ENCODE data around the gene MAPK12.
A peak's percentile ranks its signal among the peaks of the same experiment; 100 is the strongest.

Gene MAPK12

DNA sequence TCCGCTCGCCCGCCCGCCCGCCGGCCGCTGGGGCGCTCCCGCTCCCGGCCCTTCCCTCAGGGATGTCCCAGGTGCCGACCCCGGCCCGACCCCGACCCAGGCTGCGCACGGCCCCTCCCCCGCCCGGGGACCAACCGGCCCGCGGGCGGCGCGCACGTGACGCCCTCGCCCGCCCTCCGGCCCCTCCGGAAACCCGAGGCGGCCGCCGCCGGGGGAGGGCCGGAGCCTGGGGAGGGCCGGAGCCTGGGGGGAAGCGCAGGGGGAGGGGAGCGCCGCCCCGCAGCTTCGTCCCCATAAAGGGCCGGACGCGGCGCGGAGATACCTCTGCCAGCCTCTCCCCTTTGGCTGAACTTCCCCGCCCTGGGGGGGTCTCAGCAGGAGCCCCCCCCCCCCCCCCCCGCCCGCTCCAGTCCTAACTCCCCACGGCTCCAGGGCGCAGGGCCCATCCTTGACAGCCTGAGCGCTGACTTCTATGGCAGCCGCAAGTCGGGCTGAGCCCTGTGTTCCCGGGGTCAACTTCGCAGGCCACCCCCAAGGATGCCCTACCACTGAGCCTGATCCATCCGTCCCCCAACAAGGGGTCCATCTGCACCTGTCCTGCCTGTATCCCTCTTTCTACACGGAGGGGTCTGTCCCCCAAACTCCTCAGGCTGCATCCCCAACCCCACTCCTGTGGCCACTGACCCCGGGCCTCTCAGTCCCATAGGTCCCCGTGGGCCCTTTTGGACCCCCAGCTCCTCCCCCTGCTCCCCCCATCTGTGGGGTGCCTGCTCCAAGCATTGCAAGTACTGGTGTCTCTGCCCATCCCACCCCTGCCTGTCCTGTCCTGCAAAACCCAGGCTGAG is at the start of gene MAPK12:
Gene MAPK12, minus strand, starts transcription at position 69 of the 845 bp plus-strand sequence. CDS start 174 bp downstream, outside the sequence.
- peak; percentile 93 for DNase-seq (ENCODE audit: low spot score)
- in situ Hi-C loops (cut with MboI; ENCODE audit: low pct_unique_long_range_greater_than_20kb, low sequenced_read_pairs, unreplicated experiment): no loop called here
- TF ChIP-seq, protein P1, sequence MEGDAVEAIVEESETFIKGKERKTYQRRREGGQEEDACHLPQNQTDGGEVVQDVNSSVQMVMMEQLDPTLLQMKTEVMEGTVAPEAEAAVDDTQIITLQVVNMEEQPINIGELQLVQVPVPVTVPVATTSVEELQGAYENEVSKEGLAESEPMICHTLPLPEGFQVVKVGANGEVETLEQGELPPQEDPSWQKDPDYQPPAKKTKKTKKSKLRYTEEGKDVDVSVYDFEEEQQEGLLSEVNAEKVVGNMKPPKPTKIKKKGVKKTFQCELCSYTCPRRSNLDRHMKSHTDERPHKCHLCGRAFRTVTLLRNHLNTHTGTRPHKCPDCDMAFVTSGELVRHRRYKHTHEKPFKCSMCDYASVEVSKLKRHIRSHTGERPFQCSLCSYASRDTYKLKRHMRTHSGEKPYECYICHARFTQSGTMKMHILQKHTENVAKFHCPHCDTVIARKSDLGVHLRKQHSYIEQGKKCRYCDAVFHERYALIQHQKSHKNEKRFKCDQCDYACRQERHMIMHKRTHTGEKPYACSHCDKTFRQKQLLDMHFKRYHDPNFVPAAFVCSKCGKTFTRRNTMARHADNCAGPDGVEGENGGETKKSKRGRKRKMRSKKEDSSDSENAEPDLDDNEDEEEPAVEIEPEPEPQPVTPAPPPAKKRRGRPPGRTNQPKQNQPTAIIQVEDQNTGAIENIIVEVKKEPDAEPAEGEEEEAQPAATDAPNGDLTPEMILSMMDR (IDR thresholded peaks at IDR 0.05; ENCODE audit: extremely low read depth, insufficient read depth, missing control alignments): no peak

DNA sequence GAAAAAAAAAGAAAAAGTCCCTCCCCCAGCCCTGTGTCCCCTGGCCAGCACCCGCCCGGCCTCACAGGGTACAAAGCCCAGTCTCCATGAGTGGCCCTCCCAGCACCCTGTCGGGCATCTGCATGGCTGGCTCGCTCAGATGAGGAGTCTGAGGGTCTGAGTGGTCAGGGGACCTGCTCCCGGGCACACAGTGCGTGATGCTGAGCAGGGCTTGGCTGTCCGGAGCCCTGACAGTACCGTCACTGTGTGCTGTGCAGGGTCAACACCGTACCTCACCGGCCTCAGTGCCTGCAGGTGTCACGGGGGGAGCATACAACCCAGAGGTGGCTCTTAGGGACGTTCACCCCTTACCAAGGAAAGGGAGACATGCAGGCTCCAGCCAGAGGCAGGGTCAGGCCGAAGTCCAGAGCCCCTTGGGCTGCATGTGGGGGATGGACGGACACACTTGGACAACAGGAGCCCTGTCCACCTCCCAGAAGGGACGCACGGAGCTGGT is 49.5 kb upstream of the MAPK12 start:
- TF ChIP-seq, protein P1 (IDR thresholded peaks at IDR 0.05; ENCODE audit: extremely low read depth, insufficient read depth, missing control alignments): no peak
- in situ Hi-C loops (cut with MboI; ENCODE audit: low pct_unique_long_range_greater_than_20kb, low sequenced_read_pairs, unreplicated experiment): no loop called here
- DNase-seq (ENCODE audit: low spot score): no peak

DNA sequence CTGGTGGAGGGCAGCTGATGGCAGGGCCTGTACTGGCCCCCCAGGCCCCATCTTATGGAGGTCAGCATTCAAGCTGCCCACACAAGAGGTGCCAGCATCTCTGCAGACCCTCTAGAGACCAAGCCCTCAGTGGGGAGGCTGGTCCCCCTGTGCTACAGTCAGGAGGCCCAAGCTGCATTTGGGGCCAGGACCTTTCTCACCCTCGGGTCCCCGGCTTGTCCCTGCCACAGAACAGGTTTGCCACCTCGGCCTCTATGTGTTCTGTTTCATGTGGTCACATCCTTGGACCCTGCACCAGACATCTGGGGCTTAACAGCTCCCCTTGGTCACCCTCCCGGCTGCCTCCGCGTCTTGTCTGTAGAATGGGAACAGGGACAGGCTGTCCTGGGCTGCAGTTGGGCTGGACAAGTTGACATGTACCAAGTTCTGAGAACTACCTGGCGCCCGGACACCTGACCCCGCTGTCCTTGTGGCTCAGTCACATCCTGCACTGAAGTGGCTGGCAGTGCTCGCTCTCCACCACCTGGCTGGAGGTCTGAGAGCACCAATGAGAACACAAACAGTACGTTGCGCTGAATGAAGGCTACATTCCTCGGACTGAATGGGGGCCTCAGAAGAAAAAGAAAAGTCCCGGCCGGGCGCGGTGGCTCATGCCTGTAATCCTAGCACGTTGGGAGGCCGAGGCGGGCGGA is 48.7 kb upstream of the MAPK12 start:
- no peak for DNase-seq (ENCODE audit: low spot score)
- in situ Hi-C loops (cut with MboI; ENCODE audit: low pct_unique_long_range_greater_than_20kb, low sequenced_read_pairs, unreplicated experiment): no loop called here
- TF ChIP-seq, protein P1 (IDR thresholded peaks at IDR 0.05; ENCODE audit: extremely low read depth, insufficient read depth, missing control alignments): no peak

DNA sequence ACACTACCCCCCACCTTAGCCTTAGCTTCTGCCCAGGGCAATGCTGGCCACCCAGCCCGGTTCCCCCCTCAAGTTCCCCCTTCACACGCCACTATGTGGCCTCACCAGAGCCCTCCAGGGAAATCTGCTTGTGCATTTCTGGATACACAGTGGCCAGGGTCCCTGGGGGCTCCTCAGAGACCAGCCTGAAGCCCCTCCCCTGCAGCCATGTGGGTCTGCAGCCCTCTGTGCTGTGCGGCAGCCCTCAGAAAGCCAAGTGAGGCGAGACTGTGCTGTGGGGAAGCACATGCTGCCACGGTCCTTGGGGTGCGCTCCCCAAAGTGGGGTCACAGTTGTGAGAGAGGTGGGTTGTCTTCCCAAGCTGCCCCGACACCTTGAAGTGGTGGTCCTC is 48.1 kb upstream of the MAPK12 start:
- TF ChIP-seq, protein P1 (IDR thresholded peaks at IDR 0.05; ENCODE audit: extremely low read depth, insufficient read depth, missing control alignments): no peak
- no peak for DNase-seq (ENCODE audit: low spot score)
- in situ Hi-C loops (cut with MboI; ENCODE audit: low pct_unique_long_range_greater_than_20kb, low sequenced_read_pairs, unreplicated experiment): no loop called here

DNA sequence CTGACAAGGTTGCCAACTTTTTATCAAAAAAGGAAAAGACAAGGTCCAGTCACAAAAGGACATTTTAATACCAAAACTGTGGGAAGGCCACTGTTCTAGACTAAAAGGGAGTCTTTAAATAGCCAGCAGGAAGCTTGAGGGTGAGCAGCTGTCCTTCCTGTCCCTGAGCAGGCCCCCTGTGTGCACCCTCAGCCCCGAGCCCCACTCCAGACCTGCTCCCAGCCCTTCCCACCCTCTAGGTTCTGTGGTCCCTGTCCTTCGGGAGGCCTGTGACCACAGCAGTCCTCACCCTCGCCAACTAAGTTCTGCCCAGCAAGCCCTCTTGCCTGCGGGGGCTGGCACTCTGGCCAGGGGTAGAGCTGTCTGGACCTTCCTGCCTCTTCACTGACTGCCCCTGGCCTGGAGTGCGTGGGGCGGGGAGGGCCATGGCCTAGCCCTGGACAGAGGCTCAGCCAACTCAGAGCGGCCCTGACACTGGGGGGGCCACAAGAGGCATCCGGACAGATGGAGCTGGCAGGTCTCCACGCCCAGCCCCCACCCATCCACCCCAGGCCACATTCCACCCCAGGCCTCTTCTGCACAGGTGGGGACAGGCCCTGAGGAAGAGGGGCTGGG is 47.6 kb upstream of the MAPK12 start:
- in situ Hi-C loops (cut with MboI; ENCODE audit: low pct_unique_long_range_greater_than_20kb, low sequenced_read_pairs, unreplicated experiment): no loop called here
- TF ChIP-seq, protein P1 (IDR thresholded peaks at IDR 0.05; ENCODE audit: extremely low read depth, insufficient read depth, missing control alignments): no peak
- DNase-seq (ENCODE audit: low spot score): no peak

DNA sequence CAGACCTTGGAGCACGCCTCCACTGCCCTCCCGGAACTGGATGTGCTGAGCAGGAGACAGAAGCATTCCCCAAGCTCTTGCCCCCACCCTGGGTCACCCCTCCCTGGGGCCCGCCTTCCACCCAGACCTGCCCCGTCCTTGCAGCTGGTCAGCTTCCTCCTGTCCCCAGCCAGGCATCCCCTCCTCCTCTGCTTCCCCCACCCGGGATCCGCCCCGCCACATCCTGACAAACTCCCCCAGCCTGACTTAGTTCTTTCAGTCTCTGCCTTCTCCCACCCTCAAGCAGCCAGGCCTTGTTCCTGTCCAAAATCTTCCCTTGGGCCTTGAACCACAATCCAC is 47.1 kb upstream of the MAPK12 start:
- DNase-seq (ENCODE audit: low spot score): no peak
- TF ChIP-seq, protein P1 (IDR thresholded peaks at IDR 0.05; ENCODE audit: extremely low read depth, insufficient read depth, missing control alignments): no peak
- in situ Hi-C loops (cut with MboI; ENCODE audit: low pct_unique_long_range_greater_than_20kb, low sequenced_read_pairs, unreplicated experiment): no loop called here

Data from GM13977 (cell line).